Stomach (tissue), 4 donors: Measurements from ENCODE around the gene SMARCD2.

Experiments used
- CTCF ChIP-seq, 7 experiments: fragments of 450-650 bp in 4 of 7; fragments of 200-600 bp in 3 of 7; sonication (generic) in 3 of 7; IDR thresholded peaks; one replicate each; pipeline ENCODE4 v1.5.1; 2016 to 2019; ENCODE audit warnings: antibody characterized with exemption in 7 of 7, control low read depth in 2 of 7, mild to moderate bottlenecking in 1 of 7
- POLR2A ChIP-seq, 4 donors: fragments of 450-650 bp; IDR thresholded peaks; one replicate each; pipeline ENCODE4 v1.6.1; 2016; ENCODE audit warnings: antibody characterized with exemption in 4 of 4, control low read depth in 2 of 4, mild to moderate bottlenecking in 1 of 4, moderate library complexity in 1 of 4
- POLR2AphosphoS5 ChIP-seq, 3 donors: sonication (generic); formaldehyde crosslinking; IDR thresholded peaks; one replicate each; pipeline ENCODE4 v1.6.1; 2016; ENCODE audit warnings: antibody characterized with exemption in 3 of 3

DNA sequence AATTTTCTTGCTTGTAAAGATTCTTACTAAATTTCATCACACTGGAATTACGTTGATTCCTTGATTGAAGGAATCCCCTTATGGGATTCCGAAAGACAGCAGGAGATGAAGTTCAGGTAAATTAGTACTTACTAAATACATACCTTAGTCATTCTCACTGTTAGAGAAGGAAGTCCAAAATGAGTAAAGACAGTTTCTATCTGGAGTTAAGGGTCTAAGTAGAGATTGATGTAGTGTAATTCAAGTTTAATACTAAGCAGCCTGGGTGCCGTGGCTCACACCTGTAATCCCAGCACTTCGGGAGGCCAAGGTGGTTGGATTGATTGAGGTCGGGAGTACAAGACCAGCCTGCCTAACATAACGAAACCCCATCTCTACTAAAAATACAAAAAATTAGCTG, 59.0 kb downstream of the SMARCD2 start:
- no peak for TF ChIP-seq CTCF (IDR thresholded peaks at IDR 0.05)
- no peak for TF ChIP-seq POLR2AphosphoS5 (IDR thresholded peaks at IDR 0.05)
- no peak for TF ChIP-seq POLR2A (IDR thresholded peaks at IDR 0.05)
